Esophagus muscularis mucosa (tissue), 3 donors: ENCODE measurements around the gene TSEN54.
"Not testable (repeated sequence)": the region's sequence is repeated elsewhere in the genome, so short reads cannot be mapped to it uniquely, and the experiment has no call there.

Experiments used
- CTCF ChIP-seq, 3 experiments: fragments of 200-600 bp in 2 of 3; fragments of 450-650 bp in 1 of 3; sonication (generic) in 2 of 3; IDR thresholded peaks; one replicate each; pipeline ENCODE4 v1.5.1; 2017 to 2019; ENCODE audit warnings: antibody characterized with exemption in 3 of 3, mild to moderate bottlenecking in 2 of 3, moderate library complexity in 1 of 3
- POLR2A ChIP-seq: fragments of 450-650 bp; IDR thresholded peaks from one replicate; pipeline ENCODE4 v1.6.1; 2017; ENCODE audit warnings: antibody characterized with exemption, moderate library complexity, mild to moderate bottlenecking, low read depth

- TF ChIP-seq POLR2A; CTCF (IDR thresholded peaks at IDR 0.05): not testable (repeated sequence)
Measured at GRCh38 chr17:75520413-75520812, 4.1 kb downstream of the TSEN54 start.
